Putamen (tissue), 1 donor: ENCODE data around the gene TNPO3.
"Not testable (repeated sequence)": the region's sequence is repeated elsewhere in the genome, so short reads cannot be mapped to it uniquely, and the experiment has no call there.

Source experiments
- DNase-seq: peaks from one replicate; pipeline ENCODE4 v3.0.0-alpha.2; 2016; ENCODE audit warnings: low spot score

Gene TNPO3

DNA sequence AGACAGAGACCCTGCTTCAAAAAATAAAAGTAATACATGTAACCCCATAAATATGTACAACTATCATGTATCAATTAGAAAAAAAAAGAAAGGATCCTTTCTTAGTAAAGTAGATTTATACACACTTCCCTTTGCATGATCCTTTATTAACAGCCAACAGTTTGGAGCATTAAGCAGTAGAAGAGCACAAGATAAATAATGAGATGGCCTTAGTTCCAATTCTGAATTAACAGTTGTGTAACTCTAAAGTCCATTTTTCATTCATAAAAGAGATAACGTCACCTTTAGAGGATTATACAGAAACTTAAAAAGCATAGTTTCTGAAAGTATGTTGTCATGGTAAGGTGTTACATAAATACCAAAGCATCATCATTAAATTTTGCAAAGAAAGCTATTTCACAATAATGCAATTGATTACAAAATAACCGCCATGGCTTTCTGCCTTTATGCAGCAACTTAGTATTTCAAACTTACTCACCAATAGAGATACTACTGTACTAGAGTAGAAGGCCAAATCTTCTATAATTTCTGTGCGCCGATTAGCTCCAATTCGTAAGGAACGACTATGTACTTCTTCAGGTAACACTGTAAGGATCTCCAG lies 40.3 kb downstream of the TNPO3 start:
- DNase-seq = no peak

DNA sequence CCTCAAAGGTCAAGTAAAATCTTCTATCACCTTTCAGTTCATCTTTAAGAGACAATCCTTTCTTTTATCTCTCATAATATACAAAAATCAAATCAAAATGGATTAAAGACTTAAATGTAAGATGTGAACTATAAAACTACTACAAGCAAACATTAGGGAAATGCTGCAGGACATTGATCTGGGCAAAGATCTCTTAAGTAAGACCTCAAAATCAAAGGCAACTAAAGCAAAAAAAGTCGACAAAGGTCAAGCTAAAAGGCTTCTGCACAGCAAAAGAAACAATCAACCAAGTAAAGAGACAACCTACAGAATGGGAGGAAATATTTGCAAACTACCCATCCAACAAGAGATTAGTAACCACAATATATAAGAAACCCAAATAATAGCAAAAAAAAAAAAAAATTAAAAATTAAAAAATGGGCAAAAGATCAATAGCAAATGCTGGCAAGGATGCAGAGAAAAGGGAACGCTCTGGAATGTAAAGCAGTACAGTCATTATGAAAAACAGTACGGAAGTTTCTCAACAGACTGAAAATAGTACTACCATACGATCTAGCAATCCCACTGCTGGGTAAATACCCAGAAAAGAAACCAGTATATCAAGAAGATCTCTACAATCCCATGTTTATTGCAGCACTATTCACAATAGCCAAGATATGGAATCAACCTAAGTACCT lies 41.7 kb downstream of the TNPO3 start:
- DNase-seq = no peak

DNA sequence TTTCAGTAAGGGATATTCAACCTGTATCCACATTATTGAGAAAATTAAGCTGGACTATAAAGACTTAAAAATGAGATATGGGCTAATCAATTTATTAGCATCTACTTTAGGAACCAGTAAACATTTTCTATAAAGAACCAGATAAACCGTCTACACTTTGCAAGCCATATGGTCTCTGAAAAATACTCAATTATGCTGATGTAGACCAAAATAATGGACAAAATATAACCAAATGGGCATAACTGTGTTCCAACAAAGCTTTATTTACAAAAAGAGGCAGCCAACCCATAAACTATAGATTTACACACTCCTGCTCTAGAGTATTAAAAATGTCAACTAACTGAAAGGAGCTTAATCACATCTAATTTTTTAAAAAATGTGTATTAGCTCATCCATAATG lies 42.3 kb downstream of the TNPO3 start:
- DNase-seq = no peak

GRCh38 chr7:129010075-129010474 lies 44.8 kb downstream of the TNPO3 start:
- no peak for DNase-seq

DNA sequence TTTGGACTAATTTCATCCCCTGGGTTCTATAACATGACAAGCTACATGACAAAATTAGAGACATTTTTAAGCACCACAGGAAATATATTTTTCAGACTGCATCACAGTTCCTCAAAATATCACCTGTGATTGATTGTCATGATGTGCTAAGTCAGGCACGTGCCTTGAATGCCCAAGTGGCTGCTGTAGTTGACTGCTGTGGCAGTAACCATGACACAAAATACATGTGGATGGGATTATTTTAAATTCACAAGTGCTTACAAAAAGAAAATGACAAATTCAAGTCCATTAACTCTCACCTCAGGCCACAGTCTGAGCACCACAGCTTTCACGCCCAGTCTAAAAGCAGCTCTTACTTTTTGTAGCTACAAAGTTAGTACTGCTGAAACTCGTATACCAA lies 45.5 kb downstream of the TNPO3 start:
- no peak for DNase-seq

DNA sequence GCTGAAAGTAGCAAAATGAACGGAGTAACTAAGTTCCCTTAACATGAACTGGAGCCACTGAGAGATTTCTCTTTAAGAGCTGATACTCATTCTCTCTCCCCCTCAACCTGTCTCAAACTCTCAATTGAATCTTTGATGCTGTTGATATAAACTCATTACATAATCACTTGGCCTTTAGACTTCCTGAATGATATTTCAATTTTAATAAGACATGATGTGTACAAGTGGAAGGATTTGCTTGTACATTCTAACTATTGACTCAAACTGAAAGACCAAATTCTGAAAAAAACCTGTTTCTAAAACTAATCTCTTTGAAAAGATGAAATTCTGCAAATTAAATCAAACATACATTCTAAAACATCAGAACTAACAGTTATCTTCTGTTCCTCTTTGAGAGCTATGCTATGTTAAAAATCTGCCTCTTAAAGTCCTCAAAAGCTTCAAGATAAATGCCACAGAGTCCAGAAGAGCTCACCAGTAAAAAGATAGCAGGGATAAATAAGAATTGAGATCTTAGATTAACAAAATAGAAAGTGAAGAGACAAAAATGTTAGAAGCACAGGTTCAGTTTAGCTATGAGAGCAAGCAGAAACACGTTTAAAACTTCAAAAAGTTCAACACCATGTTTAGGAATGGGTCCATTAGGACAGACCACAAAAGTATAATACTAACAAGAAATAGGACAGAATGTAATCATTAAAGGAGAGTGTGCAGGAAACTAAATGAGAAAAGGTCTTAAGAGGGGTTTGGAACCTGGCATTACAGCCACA lies 46.1 kb downstream of the TNPO3 start:
- DNase-seq = no peak

DNA sequence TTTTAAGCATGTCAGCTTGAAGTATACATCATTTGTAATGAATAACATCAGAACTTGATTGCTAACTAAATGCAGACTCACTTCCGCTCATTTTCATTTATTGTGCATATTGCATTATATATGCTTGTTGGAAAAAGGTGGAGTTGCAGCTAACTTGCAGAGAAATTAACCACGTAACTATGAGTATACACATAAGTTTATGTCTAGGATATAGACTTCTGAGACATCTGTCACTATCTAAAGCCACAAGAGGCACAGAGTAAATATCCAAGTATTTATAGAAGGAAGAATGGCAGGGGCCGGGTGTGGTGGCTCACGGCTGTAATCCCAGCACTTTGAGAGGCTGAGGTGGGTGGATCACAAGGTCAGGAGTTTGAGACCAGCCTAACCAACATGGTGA lies 47.3 kb downstream of the TNPO3 start:
- DNase-seq = no peak

DNA sequence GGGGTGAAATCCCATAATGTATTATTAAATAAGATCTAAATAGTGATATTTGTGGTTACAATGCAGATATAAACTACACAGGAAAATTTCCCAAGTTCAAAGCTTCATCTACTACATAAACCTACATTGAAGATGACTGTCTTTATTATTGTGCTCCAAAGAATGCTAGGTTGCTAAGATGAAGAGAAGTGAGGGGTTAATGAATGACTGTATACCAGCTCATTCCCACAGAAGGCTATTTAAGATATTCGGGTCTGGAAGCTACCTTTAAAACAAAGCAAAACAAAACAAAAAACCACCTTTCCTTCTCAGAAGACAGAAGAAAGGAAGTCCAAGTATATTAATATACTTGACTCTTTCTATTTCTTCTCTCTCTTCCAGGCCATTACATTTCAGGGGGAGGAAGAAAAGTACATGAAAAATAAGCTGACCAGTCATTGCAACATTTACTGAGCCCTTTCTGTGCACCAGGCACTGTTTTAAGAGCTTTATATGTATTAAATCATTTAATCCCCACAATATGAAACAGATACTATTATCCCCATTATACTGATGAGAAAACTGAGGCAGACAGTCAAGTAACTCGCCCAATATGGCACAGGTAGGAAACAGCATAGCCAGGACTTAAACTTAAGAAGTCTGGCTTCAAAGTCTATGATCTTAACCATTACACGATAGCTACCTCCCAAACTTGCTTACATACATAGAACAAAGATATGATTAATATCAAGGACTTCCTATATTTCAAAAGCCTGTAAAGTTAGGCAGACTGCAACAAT lies 48.1 kb downstream of the TNPO3 start:
- no peak for DNase-seq

- DNase-seq = no peak
Observed at GRCh38 chr7:129005186-129005585, 49.7 kb downstream of the TNPO3 start.

GRCh38 chr7:128997181-128997580 lies 57.7 kb downstream of the TNPO3 start:
- no peak for DNase-seq

- not testable (repeated sequence) for DNase-seq
Observed at GRCh38 chr7:128994560-128994959, 60.4 kb downstream of the TNPO3 start.

DNA sequence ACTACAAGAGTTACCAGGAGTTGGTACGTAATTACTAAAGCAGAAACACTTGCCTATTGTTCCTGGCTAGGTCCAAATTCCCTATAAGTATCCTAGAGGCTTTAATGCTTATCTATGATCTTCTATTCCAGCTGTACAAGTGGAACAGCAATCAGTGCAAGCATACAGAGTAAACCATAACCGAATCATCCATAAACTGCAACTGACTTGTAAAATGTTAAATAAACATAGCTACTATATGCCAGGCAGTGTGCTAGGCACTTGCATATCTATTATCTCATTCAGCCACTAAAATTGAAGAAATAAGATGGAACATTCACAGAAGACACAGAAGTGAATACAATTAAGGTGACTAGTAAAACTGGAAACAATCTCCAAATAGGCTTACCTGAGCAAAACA lies 61.5 kb downstream of the TNPO3 start:
- no peak for DNase-seq

DNA sequence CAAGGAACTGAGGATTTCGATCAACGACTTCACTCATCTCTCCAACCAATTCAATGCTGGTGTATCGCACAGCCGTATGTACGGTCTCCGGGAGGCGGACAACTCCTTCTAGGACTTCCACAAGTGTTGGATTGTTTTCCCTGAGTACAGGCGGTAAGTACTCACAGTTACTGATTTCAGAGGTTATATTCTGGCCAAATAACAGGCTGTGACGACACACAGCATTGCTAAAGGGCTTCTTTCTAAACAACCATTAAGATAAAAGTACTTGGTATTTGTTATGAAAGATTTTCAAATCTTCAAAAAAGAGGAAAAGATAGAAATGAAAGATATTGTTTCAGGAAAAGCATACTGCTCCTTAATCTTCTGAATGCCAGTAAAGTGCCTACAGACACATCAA lies 65.0 kb downstream of the TNPO3 start:
- no peak for DNase-seq

- DNase-seq = no peak
Observed at GRCh38 chr7:128988372-128988771, 66.5 kb downstream of the TNPO3 start.

- DNase-seq = no peak
Observed at GRCh38 chr7:128986609-128987008, 68.3 kb downstream of the TNPO3 start.

- DNase-seq = no peak
Observed at GRCh38 chr7:128985660-128986059, 69.3 kb downstream of the TNPO3 start.

DNA sequence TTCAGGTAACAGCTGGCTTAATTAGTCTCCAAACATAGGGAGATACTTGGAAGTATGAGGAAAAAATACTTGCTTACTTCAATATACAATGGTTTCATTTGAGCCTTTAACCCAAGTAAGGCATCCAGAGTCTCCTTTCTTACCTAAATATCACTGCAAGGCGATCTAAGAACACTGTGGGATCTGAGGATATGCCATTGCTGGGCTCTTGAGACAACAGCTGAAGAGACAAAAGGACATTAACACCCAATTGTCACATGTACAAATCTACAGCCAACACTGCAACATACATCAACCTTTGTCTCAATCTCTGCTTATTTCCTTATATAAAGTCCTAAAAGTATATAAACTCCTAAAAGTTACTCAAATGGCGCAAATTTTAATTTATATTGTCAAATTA lies 72.8 kb downstream of the TNPO3 start:
- no peak for DNase-seq

- DNase-seq = no peak
Observed at GRCh38 chr7:128974241-128974934, 80.5 kb downstream of the TNPO3 start.

- DNase-seq = no peak
Observed at GRCh38 chr7:128968624-128969023, 86.3 kb downstream of the TNPO3 start.

GRCh38 chr7:128963327-128963757 lies 91.6 kb downstream of the TNPO3 start:
- no peak for DNase-seq

GRCh38 chr7:128962899-128963298 lies 92.0 kb downstream of the TNPO3 start:
- no peak for DNase-seq
